ENCODE measurements around the gene NELL1.

Gene NELL1

DNA sequence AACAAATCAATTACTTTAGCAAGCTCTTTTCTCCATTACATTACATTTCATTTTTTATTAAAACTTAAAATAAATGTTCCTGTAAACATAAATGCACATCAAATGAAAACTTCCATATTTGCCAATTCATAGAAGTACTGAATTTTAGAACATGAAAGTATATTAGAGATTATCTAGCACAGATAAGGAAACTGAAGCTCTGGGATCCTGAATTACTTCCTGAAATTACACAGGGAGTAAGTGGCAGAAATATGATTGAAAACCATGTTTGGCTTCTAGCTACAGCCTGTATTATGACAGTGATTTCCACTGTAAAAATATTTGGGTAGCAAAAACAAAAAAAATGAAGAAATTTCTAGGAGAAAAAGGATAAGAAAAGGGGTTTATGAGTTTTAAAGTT is 387.3 kb downstream of the NELL1 start:
- in situ Hi-C loops (cut with HindIII; ENCODE audit: low sequenced_read_pairs) = no loop called here
- TF ChIP-seq, protein P1, sequence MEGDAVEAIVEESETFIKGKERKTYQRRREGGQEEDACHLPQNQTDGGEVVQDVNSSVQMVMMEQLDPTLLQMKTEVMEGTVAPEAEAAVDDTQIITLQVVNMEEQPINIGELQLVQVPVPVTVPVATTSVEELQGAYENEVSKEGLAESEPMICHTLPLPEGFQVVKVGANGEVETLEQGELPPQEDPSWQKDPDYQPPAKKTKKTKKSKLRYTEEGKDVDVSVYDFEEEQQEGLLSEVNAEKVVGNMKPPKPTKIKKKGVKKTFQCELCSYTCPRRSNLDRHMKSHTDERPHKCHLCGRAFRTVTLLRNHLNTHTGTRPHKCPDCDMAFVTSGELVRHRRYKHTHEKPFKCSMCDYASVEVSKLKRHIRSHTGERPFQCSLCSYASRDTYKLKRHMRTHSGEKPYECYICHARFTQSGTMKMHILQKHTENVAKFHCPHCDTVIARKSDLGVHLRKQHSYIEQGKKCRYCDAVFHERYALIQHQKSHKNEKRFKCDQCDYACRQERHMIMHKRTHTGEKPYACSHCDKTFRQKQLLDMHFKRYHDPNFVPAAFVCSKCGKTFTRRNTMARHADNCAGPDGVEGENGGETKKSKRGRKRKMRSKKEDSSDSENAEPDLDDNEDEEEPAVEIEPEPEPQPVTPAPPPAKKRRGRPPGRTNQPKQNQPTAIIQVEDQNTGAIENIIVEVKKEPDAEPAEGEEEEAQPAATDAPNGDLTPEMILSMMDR (IDR thresholded peaks at IDR 0.05; ENCODE audit: low read depth, low read length) = no peak
- DNase-seq (ENCODE audit: low read depth, low spot score) = no peak
- H3K4me3 ChIP-seq (ENCODE audit: low read depth, low read length) = no peak overlapping the region

- no peak overlapping the region for H3K4me3 ChIP-seq (ENCODE audit: low read depth, low read length)
- in situ Hi-C loops (cut with HindIII; ENCODE audit: low sequenced_read_pairs) = no loop called here
- no peak for DNase-seq (ENCODE audit: low read depth, low spot score)
- TF ChIP-seq, protein P1 (IDR thresholded peaks at IDR 0.05; ENCODE audit: low read depth, low read length) = no peak
These were observed 390.5 kb downstream of the NELL1 start for GRCh38 chr11:21059879-21060278.

DNA sequence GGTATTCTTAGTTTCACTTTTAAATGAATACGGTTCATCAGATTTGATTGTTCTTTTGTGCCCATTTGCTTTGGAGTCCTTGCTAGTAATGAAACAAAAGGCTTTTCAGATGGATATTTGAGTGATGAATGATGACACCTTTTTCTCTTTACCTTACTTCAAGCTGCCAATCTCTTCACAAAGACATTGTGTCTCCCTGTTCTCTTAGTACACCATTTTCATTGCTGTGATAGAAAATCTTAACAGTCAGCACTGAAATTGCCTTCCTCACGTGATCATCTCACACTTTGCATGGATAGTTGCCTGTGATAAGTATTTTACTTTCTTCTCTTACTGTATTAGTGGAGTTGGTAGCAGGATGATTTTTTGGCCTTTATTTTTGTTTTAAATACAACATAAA is 396.6 kb downstream of the NELL1 start:
- TF ChIP-seq, protein P1 (IDR thresholded peaks at IDR 0.05; ENCODE audit: low read depth, low read length) = no peak
- no peak overlapping the region for H3K4me3 ChIP-seq (ENCODE audit: low read depth, low read length)
- in situ Hi-C loops (cut with HindIII; ENCODE audit: low sequenced_read_pairs) = no loop called here
- DNase-seq (ENCODE audit: low read depth, low spot score) = no peak

DNA sequence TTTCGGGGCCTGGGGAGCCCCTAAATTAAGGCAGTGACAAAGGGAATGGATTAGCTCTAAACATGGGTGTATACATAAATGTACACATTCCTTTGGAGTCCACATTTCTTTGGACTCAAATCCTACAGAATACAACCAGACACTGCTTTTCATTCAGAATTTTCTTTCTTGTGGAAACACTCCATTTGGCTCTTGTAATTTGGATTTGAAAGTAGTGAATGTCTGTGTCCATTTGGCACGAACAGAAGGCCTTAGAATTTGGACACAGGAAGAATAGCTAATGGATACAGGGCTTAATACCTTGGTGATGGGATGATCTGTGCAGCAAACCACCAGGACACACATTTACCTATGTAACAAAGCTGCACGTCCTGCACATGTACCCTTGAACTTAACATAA is 399.5 kb downstream of the NELL1 start:
- TF ChIP-seq, protein P1 (IDR thresholded peaks at IDR 0.05; ENCODE audit: low read depth, low read length) = no peak
- in situ Hi-C loops (cut with HindIII; ENCODE audit: low sequenced_read_pairs) = no loop called here
- no peak overlapping the region for H3K4me3 ChIP-seq (ENCODE audit: low read depth, low read length)
- DNase-seq (ENCODE audit: low read depth, low spot score) = no peak

- in situ Hi-C loops (cut with HindIII; ENCODE audit: low sequenced_read_pairs) = no loop called here
- H3K4me3 ChIP-seq (ENCODE audit: low read depth, low read length) = no peak overlapping the region
- TF ChIP-seq, protein P1 (IDR thresholded peaks at IDR 0.05; ENCODE audit: low read depth, low read length) = no peak
- no peak for DNase-seq (ENCODE audit: low read depth, low spot score)
These were observed 400.5 kb downstream of the NELL1 start for GRCh38 chr11:21069909-21070308.

DNA sequence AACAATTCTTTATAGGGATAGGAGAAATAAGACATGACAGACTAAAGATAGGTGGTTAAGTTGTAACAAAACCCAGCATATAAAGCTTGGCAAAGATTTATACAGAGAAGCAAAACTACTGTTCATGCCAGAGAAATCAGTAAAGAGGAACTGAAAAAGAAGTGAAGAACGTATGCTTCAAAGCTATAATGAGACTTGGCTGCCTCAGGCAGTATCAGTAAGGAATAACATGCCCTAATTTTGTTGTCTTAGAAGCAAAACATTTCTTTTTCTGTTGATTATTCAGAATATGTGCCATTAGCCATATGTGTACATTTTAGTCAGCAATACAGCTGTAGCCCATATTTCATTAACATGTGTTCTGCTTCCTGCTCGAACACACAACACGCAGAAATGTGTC is 403.2 kb downstream of the NELL1 start:
- no peak for DNase-seq (ENCODE audit: low read depth, low spot score)
- TF ChIP-seq, protein P1 (IDR thresholded peaks at IDR 0.05; ENCODE audit: low read depth, low read length) = no peak
- in situ Hi-C loops (cut with HindIII; ENCODE audit: low sequenced_read_pairs) = no loop called here
- H3K4me3 ChIP-seq (ENCODE audit: low read depth, low read length) = no peak overlapping the region

- in situ Hi-C loops (cut with HindIII; ENCODE audit: low sequenced_read_pairs) = no loop called here
- no peak overlapping the region for H3K4me3 ChIP-seq (ENCODE audit: low read depth, low read length)
- DNase-seq (ENCODE audit: low read depth, low spot score) = no peak
- TF ChIP-seq, protein P1 (IDR thresholded peaks at IDR 0.05; ENCODE audit: low read depth, low read length) = no peak
These were observed 413.5 kb downstream of the NELL1 start for GRCh38 chr11:21082853-21083252.

All from astrocyte of the spinal cord (primary cell).